ENCODE measurements around the gene COX6B1. TPM values are rescaled to one million over a fixed set of nuclear protein-coding genes. Genes with fewer than 3 reads are reported as not detected.
"Not testable (repeated sequence)": the region's sequence is repeated elsewhere in the genome, so short reads cannot be mapped to it uniquely, and the experiment has no call there.

The COX6B1 gene
- 100 to 1,000 TPM; 306 to 397 (median 334) TPM for polyA plus RNA-seq (ENCODE audit: insufficient read length in 3 of 3)
- long read RNA-seq, donor 1, transcript COX6B1-201 (4 exons, 667 nt) = major isoform, 512 of 583 reads
- long read RNA-seq, donor 1, partial matches to known transcripts = 62 of 583 reads
- long read RNA-seq, donor 1, other reads (novel, unspliced or antisense) = 8 of 583 reads
- long read RNA-seq, donor 2, transcript COX6B1-201 (4 exons, 667 nt) = major isoform, 577 of 697 reads
- long read RNA-seq, donor 2, partial matches to known transcripts = 99 of 697 reads
- long read RNA-seq, donor 2, other reads (novel, unspliced or antisense) = 21 of 697 reads
- long read RNA-seq, donor 3, transcript COX6B1-201 (4 exons, 667 nt) = major isoform, 421 of 529 reads
- long read RNA-seq, donor 3, partial matches to known transcripts = 88 of 529 reads
- long read RNA-seq, donor 3, other reads (novel, unspliced or antisense) = 19 of 529 reads
- long read RNA-seq, donor 4, transcript COX6B1-201 (4 exons, 667 nt) = major isoform, 630 of 790 reads
- long read RNA-seq, donor 4, partial matches to known transcripts = 130 of 790 reads
- long read RNA-seq, donor 4, other reads (novel, unspliced or antisense) = 30 of 790 reads
- long read RNA-seq, donor 5, transcript COX6B1-201 (4 exons, 667 nt) = major isoform, 315 of 346 reads
- long read RNA-seq, donor 5, partial matches to known transcripts = 25 of 346 reads
- long read RNA-seq, donor 5, other reads (novel, unspliced or antisense) = 5 of 346 reads
- long read RNA-seq, donor 6, transcript COX6B1-201 (4 exons, 667 nt) = major isoform, 486 of 573 reads
- long read RNA-seq, donor 6, partial matches to known transcripts = 78 of 573 reads
- long read RNA-seq, donor 6, other reads (novel, unspliced or antisense) = 7 of 573 reads
- long read RNA-seq, donor 7, transcript COX6B1-201 (4 exons, 667 nt) = major isoform, 576 of 699 reads
- long read RNA-seq, donor 7, partial matches to known transcripts = 110 of 699 reads
- long read RNA-seq, donor 7, other reads (novel, unspliced or antisense) = 13 of 699 reads
- long read RNA-seq, donor 8, transcript COX6B1-201 (4 exons, 667 nt) = major isoform, 163 of 197 reads
- long read RNA-seq, donor 8, partial matches to known transcripts = 34 of 197 reads
- long read RNA-seq, donor 8, other reads (novel, unspliced or antisense) = 0 of 197 reads
- long read RNA-seq, donor 9, transcript COX6B1-201 (4 exons, 667 nt) = major isoform, 661 of 805 reads
- long read RNA-seq, donor 9, partial matches to known transcripts = 109 of 805 reads
- long read RNA-seq, donor 9, other reads (novel, unspliced or antisense) = 35 of 805 reads
- long read RNA-seq, donor 10, transcript COX6B1-201 (4 exons, 667 nt) = major isoform, 477 of 555 reads
- long read RNA-seq, donor 10, partial matches to known transcripts = 71 of 555 reads
- long read RNA-seq, donor 10, other reads (novel, unspliced or antisense) = 7 of 555 reads
- long read RNA-seq, donor 11, transcript COX6B1-201 (4 exons, 667 nt) = major isoform, 285 of 329 reads
- long read RNA-seq, donor 11, partial matches to known transcripts = 39 of 329 reads
- long read RNA-seq, donor 11, other reads (novel, unspliced or antisense) = 5 of 329 reads
- long read RNA-seq, donor 12, transcript COX6B1-201 (4 exons, 667 nt) = major isoform, 627 of 735 reads
- long read RNA-seq, donor 12, partial matches to known transcripts = 95 of 735 reads
- long read RNA-seq, donor 12, other reads (novel, unspliced or antisense) = 13 of 735 reads
- long read RNA-seq, donor 13, transcript COX6B1-201 (4 exons, 667 nt) = major isoform, 309 of 367 reads
- long read RNA-seq, donor 13, partial matches to known transcripts = 50 of 367 reads
- long read RNA-seq, donor 13, other reads (novel, unspliced or antisense) = 8 of 367 reads
- long read RNA-seq, donor 14 = 0 reads
- long read RNA-seq, donor 15, transcript COX6B1-201 (4 exons, 667 nt) = major isoform, 652 of 817 reads
- long read RNA-seq, donor 15, partial matches to known transcripts = 135 of 817 reads
- long read RNA-seq, donor 15, other reads (novel, unspliced or antisense) = 29 of 817 reads
- long read RNA-seq, donor 16, transcript COX6B1-201 (4 exons, 667 nt) = major isoform, 596 of 754 reads
- long read RNA-seq, donor 16, partial matches to known transcripts = 130 of 754 reads
- long read RNA-seq, donor 16, other reads (novel, unspliced or antisense) = 28 of 754 reads

- DNase-seq = peak; percentile 97
These were observed at the start of gene COX6B1 for GRCh38 chr19:35648017-35648961. TSS of gene COX6B1 (plus strand) at chr19:35648323. CDS start at chr19:35651244, 2,921 bp downstream.

DNA sequence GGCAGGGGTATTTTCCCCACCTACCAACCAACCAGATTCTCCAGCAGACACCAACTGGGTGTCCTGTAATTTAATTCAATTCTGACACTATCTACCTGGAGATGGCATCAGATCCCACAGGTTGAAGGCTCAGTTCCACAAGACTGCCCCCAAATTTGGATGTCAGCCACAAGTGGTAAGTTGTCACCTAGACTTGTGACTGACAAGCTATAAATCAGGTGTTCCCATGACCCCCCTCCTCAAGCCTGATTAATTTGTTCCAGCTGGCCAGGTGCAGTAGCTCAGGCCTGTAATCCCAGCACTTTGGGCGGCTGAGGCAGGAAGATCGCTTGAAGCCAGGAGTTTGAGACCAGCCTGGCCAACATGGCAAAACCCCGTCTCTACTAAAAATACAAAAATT is 46.2 kb upstream of the COX6B1 start:
- DNase-seq = no peak

- not testable (repeated sequence) for DNase-seq
These were observed 43.7 kb upstream of the COX6B1 start for GRCh38 chr19:35604436-35604835.

- not testable (repeated sequence) for DNase-seq
These were observed 41.0 kb upstream of the COX6B1 start for GRCh38 chr19:35607170-35607569.

DNA sequence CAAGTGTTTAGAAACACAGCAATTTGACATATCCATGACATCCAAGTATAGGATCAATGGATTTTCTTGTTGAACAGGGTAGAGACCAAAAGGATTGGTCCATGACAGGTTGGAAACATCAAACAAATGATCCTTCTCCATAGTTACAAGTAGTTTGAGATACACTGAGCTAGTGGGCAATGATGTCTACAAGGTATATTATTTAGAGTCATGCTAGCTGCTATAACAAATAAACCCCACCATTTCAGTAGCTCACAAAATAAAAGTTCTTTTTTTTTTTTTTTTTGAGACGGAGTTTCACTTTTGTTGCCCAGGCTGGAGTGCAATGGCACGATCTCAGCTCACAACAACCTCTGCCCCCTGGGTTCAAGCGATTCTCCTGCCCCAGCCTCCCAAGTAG is 40.5 kb upstream of the COX6B1 start:
- DNase-seq = no peak

DNA sequence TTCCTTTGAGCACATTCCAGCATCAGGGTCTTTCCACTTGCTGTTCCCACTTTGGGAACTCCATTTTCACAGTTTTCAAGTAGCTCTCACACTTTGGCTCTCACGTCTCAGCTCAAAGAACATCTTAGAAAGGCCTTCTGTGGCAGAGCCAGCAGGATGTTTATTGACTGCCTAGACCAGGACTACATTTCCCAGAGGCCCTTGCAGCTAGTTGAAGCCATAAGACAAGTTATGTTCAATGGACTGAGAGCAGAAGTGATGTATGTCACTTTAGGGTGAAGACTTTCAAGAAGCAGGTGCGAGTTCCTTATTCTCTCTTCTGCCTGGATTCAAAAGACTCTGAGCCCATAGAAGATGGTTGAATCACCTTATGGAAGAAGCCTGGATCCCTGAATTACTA is 39.9 kb upstream of the COX6B1 start:
- DNase-seq = no peak

- DNase-seq = no peak
These were observed 38.2 kb upstream of the COX6B1 start for GRCh38 chr19:35609851-35610353.

- DNase-seq = no peak
These were observed 35.9 kb upstream of the COX6B1 start for GRCh38 chr19:35612224-35612558.

GRCh38 chr19:35612559-35613321 is 35.4 kb upstream of the COX6B1 start, which contains the start of gene HAUS5:
TSS of gene HAUS5 (plus strand) at chr19:35612735. CDS start at chr19:35612795, 60 bp downstream.
- peak; percentile 93 for DNase-seq

- DNase-seq = no peak
These were observed 34.5 kb upstream of the COX6B1 start for GRCh38 chr19:35613574-35613973.

- no peak for DNase-seq
These were observed 33.1 kb upstream of the COX6B1 start for GRCh38 chr19:35615036-35615435.

- no peak for DNase-seq
These were observed 29.3 kb upstream of the COX6B1 start for GRCh38 chr19:35618857-35619256.

DNA sequence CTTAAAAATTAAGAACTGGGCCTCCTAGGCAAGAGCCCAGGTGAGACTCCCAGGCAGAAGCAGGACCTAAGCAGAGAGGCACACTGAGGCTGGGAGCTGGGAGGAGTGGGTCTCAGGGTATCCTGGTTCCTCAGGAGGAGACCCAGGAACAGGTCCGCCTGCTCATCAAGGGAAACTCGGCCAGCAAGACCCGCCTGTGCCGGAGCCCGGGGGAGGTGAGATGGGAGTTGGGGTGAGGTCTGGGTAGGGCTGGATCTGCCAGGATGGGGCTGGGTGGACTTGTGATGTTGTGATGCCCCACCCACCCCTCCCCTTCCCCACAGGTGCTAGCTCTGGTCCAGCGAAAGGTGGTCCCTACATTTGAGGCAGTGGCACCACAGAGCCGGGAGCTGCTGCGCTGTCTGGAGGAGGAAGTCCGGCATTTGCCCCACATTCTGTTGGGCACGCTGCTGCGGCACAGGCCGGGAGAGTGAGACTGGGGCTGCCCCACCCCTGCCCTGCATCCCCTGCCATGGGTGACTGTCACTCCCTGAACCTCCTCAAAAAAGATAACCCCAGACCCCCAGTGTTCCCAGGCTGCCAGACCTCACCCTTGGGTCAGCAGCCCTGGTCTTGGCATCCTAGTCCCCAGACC is 28.7 kb upstream of the COX6B1 start:
- DNase-seq = no peak

DNA sequence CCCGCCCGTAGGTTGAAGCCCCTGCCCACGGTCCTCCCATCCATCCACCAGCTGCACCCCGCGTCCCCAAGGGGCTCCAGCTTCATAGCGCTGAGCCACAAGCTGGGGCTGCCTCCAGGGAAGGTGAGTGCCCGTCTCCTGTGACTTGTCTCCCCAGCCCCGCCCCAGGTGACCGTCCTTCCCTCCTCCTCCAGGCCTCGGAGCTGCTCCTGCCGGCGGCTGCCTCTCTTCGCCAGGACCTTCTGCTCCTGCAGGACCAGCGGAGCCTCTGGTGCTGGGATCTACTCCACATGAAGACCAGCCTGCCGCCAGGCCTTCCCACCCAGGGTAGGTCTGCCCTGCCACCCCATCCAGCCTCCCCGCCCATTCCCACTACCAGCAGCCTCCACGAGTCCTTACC is 28.1 kb upstream of the COX6B1 start:
- no peak for DNase-seq

- DNase-seq = no peak
These were observed 26.4 kb upstream of the COX6B1 start for GRCh38 chr19:35621708-35622107.

GRCh38 chr19:35622750-35623149 is 25.4 kb upstream of the COX6B1 start:
- no peak for DNase-seq

GRCh38 chr19:35623327-35624010 is 24.7 kb upstream of the COX6B1 start:
- no peak for DNase-seq
